ENCODE results near the gene MRPL49.

GRCh38 chr11:65160643-65161042 is 38.5 kb downstream of the MRPL49 start:
- TF ChIP-seq CTCF (conservative IDR thresholded peaks at IDR 0.05; ENCODE audit: low read depth in 2 of 2), result no peak
- no peak for TF ChIP-seq EZH2phosphoT487 (IDR thresholded peaks at IDR 0.05; ENCODE audit: unreplicated experiment)
